Mesothelial cell of epicardium (in vitro differentiated cells): ENCODE measurements around the gene DDX41. TPM values are rescaled to one million over a fixed set of nuclear protein-coding genes. Genes with fewer than 3 reads are reported as not detected.
"Not testable (repeated sequence)": the region's sequence is repeated elsewhere in the genome, so short reads cannot be mapped to it uniquely, and the experiment has no call there.

Source experiments
- DNase-seq, 2 experiments: peaks; one replicate each; pipeline ENCODE4 v3.0.0; 2021; ENCODE audit warnings: low spot score in 2 of 2; ENCODE audit not compliant: unreplicated experiment in 2 of 2
- H3K27ac Mint-ChIP-seq: 2 replicates; pipeline ENCODE4 v1.8.0; 2021; ENCODE audit warnings: mixed read lengths
- H3K27me3 Mint-ChIP-seq: 2 replicates; pipeline ENCODE4 v1.8.0; 2021; ENCODE audit warnings: low read depth, mixed read lengths
- H3K36me3 Mint-ChIP-seq: 2 replicates; pipeline ENCODE4 v1.8.0; 2021; ENCODE audit warnings: mixed read lengths
- H3K4me1 Mint-ChIP-seq: 2 replicates; pipeline ENCODE4 v1.8.0; 2021; ENCODE audit warnings: mixed read lengths
- H3K4me3 Mint-ChIP-seq: 2 replicates; pipeline ENCODE4 v1.8.0; 2021; ENCODE audit warnings: mild to moderate bottlenecking, moderate library complexity, mixed read lengths
- H3K9me3 Mint-ChIP-seq: 2 replicates; pipeline ENCODE4 v1.8.0; 2021; ENCODE audit warnings: mixed read lengths
- CTCF ChIP-seq: fragments of 200-600 bp; sonication (generic); IDR thresholded peaks from one replicate; pipeline ENCODE4 v1.5.0; 2021; ENCODE audit warnings: antibody characterized with exemption; ENCODE audit not compliant: unreplicated experiment
- total RNA-seq: library from RNA; stranded (reverse); gene quantifications from 3 replicates; pipeline ENCODE4 v1.2.1, GENCODE V29; 2021

DDX41 gene
- total RNA-seq: 91.2 to 101 TPM (median 95.4 TPM) in 3 replicates

DNA sequence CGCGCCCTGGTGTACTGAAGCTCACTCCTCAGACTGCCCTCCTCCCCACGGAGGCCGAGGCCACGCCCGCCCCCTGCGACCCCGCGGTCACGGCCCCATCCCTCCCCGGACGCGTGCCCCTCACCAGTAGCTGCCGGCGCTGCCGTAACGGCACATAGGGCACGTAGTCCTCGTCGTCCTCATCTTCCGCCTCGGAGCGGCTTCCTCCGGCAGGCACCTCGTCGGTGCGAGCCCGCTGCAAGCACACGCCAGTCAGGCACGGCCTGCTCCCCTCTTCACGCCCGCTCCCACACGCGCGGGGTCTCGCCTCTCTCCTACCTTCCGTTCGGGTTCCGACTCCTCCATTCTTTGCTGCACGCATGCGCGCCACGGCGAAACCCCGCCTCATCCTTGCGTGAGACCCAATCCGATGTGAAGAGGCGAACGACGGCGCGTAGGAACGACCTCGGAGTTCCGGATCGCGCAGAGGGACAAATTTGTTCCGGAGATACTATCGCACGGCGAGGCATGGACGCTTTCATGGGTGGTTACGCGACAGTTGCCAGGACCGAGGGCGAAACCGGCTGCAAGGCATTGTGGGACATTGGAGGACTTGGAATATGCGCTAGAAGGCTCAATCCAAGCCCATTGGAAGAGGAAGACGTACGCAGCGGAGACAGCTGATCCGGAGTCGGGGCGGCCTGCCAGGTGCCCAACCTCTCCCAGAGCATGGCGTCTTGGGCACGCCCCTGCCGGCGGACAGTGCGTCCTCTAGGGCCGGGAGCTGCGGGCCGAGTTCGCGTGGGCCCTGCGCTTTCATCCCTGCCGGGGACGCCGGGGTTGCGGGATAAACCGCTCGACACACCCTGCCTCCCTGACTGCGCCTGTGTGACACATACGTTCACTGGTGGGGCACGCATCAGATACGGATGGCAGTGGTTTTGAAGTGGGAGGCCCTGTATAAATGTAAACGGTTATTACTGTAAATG is at the start of gene DDX41:
TSS of gene DDX41 (minus strand) at position 361 of the 968 bp plus-strand sequence. CDS start at position 345, 16 bp downstream.
- Mint-ChIP-seq H3K27ac (peak within 1 kb of the TSS; percentile 95), H3K4me3 (peak within 1 kb of the TSS; percentile 87), H3K27me3 (no peaks in the 10 kb centered on the region), H3K36me3 (peaks cover 17% of the 10 kb centered on the region), H3K4me1 (peaks cover 22% of the 10 kb centered on the region), H3K9me3 (no peaks in the 10 kb centered on the region)
- peak; percentile 88 to 95 for DNase-seq
- TF ChIP-seq CTCF: no peak

GRCh38 chr5:177565046-177565445 is 48.3 kb upstream of the DDX41 start:
- no peak for TF ChIP-seq CTCF
- DNase-seq: no peak
- Mint-ChIP-seq H3K4me3 (no peak overlapping the region), H3K4me1 (no peaks in the 10 kb centered on the region), H3K27me3 (peaks cover 20% of the 10 kb centered on the region), H3K27ac (no peak overlapping the region), H3K36me3 (no peaks in the 10 kb centered on the region), H3K9me3 (peaks cover 11% of the 10 kb centered on the region)

DNA sequence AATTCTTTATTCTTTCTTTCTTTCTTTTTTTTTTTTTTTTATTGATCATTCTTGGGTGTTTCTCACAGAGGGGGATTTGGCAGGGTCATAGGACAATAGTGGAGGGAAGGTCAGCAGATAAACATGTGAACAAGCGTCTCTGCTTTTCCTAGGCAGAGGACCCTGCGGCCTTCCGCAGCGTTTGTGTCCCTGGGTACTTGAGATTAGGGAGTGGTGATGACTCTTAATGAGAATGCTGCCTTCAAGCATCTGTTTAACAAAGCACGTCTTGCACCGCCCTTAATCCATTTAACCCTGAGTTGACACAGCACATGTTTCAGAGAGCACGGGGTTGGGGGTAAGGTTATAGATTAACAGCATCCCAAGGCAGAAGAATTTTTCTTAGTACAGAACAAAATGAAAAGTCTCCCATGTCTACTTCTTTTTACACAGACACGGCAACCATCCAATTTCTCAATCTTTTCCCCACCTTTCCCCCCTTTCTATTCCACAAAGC is 42.7 kb upstream of the DDX41 start:
- not testable (repeated sequence) for H3K4me1 Mint-ChIP-seq, H3K36me3 Mint-ChIP-seq, H3K4me3 Mint-ChIP-seq, H3K27ac Mint-ChIP-seq, DNase-seq, H3K27me3 Mint-ChIP-seq
- H3K9me3 Mint-ChIP-seq: peaks cover 11% of the 10 kb centered on the region

DNA sequence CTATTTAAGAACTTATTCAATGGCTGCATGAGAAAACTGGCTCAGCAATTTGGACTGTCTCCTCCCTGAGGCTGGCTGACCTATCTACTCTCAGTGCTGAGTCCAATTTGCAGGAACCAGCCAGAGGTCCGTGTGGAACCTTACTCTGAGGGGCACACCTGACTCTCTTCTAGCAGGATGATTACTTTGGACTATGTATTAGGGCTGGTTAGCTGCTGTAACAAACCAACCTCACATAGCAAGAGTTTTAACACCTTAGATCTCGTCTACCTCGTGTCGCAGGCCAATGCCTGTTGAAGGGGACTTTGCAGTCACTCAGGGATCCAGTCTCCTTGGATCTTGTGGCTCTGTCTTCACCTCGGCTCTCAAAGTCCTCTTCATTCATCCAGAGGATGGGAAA is 41.0 kb upstream of the DDX41 start:
- H3K4me1 Mint-ChIP-seq: peaks cover 18% of the 10 kb centered on the region
- no peaks in the 10 kb centered on the region for H3K27me3 Mint-ChIP-seq
- no peak for DNase-seq
- H3K27ac Mint-ChIP-seq: no peak overlapping the region
- peaks cover 11% of the 10 kb centered on the region for H3K9me3 Mint-ChIP-seq
- H3K4me3 Mint-ChIP-seq: no peak overlapping the region
- H3K36me3 Mint-ChIP-seq: no peaks in the 10 kb centered on the region
- no peak for TF ChIP-seq CTCF

GRCh38 chr5:177557041-177557647 is 40.4 kb upstream of the DDX41 start:
- Mint-ChIP-seq H3K4me3 (no peak overlapping the region), H3K27ac (peak overlapping the region; percentile 50), H3K4me1 (peaks cover 24% of the 10 kb centered on the region), H3K27me3 (no peaks in the 10 kb centered on the region), H3K36me3 (no peaks in the 10 kb centered on the region), H3K9me3 (peaks cover 11% of the 10 kb centered on the region)
- TF ChIP-seq CTCF: no peak
- DNase-seq: no peak

DNA sequence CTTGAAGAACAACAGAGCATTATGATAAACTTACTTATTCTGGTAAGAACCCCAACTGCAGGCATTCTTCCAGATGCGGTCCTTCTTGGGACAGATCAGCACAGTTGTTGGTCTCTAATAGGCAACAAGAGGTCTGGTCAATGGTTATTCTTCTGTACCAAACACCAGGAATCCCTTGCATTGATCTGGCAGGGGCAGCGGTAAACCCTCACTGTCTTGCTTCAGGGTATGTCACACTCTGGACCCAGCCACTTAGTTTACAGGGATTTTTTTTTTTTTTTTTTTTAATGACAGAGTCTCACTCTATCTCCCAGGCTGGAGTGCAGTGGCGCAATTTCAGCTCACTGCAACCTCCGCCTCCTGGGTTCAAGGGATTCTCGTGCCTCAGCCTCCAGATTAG is 38.9 kb upstream of the DDX41 start:
- peaks cover 27% of the 10 kb centered on the region for H3K4me1 Mint-ChIP-seq

More for the DNA sequence above, 38.9 kb upstream of the DDX41 start:
- Mint-ChIP-seq H3K27me3 (no peaks in the 10 kb centered on the region), H3K36me3 (no peaks in the 10 kb centered on the region), H3K9me3 (no peaks in the 10 kb centered on the region), H3K27ac (no peak overlapping the region), H3K4me3 (no peak overlapping the region)
- DNase-seq: no peak
- TF ChIP-seq CTCF: no peak
